Ectodermal cell (in vitro differentiated cells): ENCODE results near the gene PRSS50.

Experiments used
- H3K27ac ChIP-seq: 2 replicates; pipeline ENCODE4 v1.7.0; 2013; ENCODE audit warnings: mild to moderate bottlenecking, low read depth, low read length; ENCODE audit not compliant: insufficient read depth, poor library complexity, severe bottlenecking
- H3K27me3 ChIP-seq: 2 replicates; pipeline ENCODE4 v1.7.0; 2013; ENCODE audit warnings: mild to moderate bottlenecking, low read length; ENCODE audit not compliant: insufficient read depth, control insufficient read depth, poor library complexity, severe bottlenecking
- H3K36me3 ChIP-seq: one replicate; pipeline ENCODE4 v1.7.0; 2013; ENCODE audit warnings: low read length; ENCODE audit not compliant: control insufficient read depth, insufficient read depth
- H3K4me1 ChIP-seq: one replicate; pipeline ENCODE4 v1.7.0; 2013; ENCODE audit warnings: low read length; ENCODE audit not compliant: control insufficient read depth, insufficient read depth
- H3K4me3 ChIP-seq: 2 replicates; pipeline ENCODE4 v1.7.0; 2013; ENCODE audit warnings: low read depth, low read length, control low read depth; ENCODE audit not compliant: insufficient read depth
- H3K9me3 ChIP-seq: 2 replicates; pipeline ENCODE4 v1.7.0; 2013; ENCODE audit warnings: mild to moderate bottlenecking, low read length, moderate library complexity; ENCODE audit not compliant: control insufficient read depth
- WGBS, 2 experiments: methylation state at CpG; one replicate each; pipeline ENCODE4 v1.1.7; 2013; ENCODE audit warnings: missing lambda C conversion rate in 2 of 2; 5-methylcytosine and 5-hydroxymethylcytosine counted together

Gene PRSS50

DNA sequence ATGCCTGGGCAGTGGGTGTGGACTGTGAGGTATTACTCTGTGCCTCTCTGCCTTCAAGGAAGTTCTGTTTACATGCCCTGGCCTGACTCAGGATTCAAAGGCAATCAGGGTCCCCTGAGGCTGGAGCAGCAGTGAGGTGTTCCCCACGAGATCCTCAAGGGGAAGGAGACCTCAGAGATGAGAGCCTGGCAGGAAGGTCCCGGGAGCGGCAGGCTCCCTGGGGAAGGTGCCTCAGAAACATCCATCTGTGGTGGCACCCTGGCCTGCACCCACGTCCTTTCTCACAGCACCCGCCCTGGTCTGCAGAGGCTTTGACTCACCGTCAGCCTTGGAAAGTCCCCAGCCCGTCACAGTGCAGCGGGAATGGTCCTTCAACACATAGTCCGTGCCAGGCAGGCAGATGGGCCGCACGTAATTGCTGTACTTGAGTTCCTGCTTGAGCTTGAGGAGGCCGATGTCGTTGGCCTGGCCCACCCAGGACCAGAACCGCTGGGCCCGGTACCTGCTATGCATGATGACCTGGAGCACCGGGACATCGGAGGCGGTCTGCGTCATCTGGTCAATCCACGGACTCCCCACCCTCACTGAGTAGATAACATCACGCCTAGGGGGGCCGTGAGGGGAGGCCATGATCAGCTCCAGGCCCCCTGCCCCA, 3.6 kb downstream of the PRSS50 start:
- no peak overlapping the region for H3K27ac ChIP-seq
- no peak overlapping the region for H3K4me3 ChIP-seq
- no peaks in the 10 kb centered on the region for H3K9me3 ChIP-seq
- no peaks in the 10 kb centered on the region for H3K27me3 ChIP-seq
- WGBS, 2 experiments = 95% methylated on average over 22 of the region's 22 CpGs
- H3K36me3 ChIP-seq = no peaks in the 10 kb centered on the region
- no peaks in the 10 kb centered on the region for H3K4me1 ChIP-seq

DNA sequence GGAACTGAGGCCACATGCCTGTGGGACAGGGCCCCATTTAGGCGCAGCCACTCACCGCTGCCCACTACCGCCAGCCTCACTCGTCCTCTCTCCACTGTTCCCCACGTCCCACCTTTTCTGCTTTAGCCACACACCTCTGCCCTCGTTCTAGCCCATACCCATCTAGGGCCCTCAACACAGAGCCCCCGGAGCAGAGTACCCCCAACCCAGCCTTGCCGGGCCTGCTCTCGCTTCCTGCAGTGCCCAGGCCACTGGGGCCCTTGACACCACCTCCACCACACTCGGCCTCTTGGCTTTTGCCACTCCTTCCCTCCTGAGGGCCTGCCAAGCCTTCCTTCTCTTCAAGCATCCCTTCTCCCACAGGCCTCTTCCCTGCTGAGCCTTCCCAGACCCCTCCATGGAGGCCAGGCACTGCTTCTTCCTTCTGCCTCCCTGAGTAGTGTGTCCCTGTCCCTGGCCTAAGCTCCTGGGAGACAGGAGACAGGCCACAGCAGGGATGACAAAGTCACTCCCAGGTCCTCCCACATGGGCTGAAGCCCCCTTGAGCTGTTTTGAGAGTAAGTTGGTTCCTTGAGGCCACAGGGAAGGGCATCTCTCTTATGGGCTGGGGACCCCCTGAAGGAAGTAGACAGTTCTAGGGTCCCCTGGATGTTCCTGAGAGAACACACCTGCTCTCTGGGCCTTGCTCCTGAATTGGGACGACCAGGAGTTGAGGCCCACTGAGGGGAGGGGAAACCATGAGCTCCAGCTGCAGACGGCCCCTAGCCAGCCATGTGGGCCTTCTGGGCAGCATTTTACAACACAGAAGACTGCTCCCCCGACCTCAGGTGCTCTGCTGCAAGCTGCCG, 4.4 kb downstream of the PRSS50 start:
- no peak overlapping the region for H3K27ac ChIP-seq
- no peak overlapping the region for H3K4me3 ChIP-seq
- no peaks in the 10 kb centered on the region for H3K4me1 ChIP-seq
- no peaks in the 10 kb centered on the region for H3K27me3 ChIP-seq
- WGBS, 2 experiments = 90 to 92% methylated on average over 14 of the region's 14 CpGs
- no peaks in the 10 kb centered on the region for H3K9me3 ChIP-seq
- no peaks in the 10 kb centered on the region for H3K36me3 ChIP-seq

DNA sequence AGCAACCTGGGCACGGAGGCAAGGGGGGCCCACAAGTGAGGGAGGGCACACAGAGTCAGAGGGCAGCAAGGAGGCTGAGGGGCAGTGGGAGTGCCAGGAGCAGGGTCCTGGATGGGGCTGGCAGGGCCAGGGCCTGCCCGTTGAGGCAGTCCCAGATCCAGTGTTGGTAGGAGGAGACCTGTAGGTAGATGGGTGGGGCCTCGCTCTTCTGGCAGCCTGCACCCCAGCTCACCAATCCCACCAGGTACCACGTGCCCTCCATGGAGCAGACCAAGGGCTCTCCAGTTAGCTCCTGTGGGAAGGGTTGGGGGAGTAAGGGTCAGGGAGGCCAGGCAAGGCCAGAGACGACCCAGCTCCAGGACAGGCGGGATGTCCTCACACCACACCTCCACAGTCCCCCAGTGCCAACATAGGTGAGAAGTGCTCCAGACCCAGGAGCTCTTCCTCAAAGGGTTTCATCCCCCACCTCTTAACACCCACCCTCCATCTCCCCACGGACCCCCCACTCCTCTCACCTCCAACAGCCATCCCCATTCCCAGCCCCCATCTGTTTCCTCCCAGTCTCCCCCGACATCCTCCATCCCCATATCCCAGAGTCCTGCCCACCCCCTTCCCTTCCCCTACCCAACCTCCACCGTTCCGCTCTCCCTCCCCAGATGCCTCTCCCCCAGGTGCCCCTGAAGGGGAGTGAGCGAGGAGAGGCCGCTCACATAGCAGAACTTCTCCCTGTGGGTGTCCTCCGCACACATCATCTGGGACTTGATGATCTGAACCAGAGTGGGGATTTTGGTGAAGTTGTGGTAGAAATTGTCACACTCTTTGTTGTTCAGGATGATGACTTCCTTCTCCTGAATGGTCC, 5.2 kb downstream of the PRSS50 start:
- WGBS, 2 experiments = 88 to 91% methylated on average over 13 of the region's 13 CpGs
- H3K4me3 ChIP-seq = no peak overlapping the region
- no peaks in the 10 kb centered on the region for H3K36me3 ChIP-seq
- H3K9me3 ChIP-seq = no peaks in the 10 kb centered on the region
- no peak overlapping the region for H3K27ac ChIP-seq
- no peaks in the 10 kb centered on the region for H3K4me1 ChIP-seq
- H3K27me3 ChIP-seq = no peaks in the 10 kb centered on the region

DNA sequence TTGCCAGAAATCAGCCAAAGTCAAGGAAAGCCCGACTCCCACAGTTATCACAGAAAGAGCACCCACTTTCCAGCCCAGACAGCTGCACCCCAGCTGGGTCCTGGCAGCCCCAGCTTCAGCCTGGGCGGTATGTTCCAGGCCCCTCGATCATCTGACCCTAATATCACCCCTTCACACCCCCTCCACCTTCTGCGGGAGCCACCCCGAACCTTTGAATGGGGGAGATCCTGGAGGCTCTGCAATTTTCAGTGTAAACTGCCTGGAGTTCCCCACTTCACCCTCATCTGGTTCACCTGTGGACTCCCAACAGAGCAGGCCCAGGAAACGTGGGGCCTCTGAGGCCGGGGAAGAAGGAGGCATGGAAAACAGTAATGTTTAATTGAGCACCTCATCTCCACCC, 5.9 kb downstream of the PRSS50 start:
- WGBS, 2 experiments = 88 to 91% methylated on average over 7 of the region's 7 CpGs
- Histone ChIP-seq H3K27ac (no peak overlapping the region), H3K9me3 (no peaks in the 10 kb centered on the region), H3K27me3 (no peaks in the 10 kb centered on the region), H3K4me1 (peaks cover 2% of the 10 kb centered on the region), H3K4me3 (no peak overlapping the region), H3K36me3 (no peaks in the 10 kb centered on the region)

DNA sequence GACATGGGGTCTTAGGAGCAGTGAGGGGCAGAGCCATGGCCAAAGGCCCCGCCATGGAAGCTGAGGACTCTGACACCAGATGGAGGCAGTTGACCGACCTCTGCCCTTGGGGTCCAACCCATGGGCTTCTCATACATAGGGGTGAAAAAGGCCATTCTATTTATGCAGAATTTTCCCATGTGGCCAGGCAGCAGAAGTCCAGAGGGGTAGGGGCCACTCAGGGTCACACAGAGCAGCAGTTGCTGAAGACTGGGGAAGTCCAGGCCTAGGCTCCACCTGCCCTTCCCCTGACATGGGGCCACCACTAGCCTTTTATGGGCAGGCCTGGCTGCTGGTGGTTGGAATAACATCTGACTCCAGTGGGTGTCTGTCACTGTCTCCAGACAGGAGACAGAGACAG, 6.4 kb downstream of the PRSS50 start:
- Histone ChIP-seq H3K9me3 (no peaks in the 10 kb centered on the region), H3K4me3 (no peak overlapping the region), H3K36me3 (no peaks in the 10 kb centered on the region), H3K4me1 (peaks cover 5% of the 10 kb centered on the region), H3K27me3 (no peaks in the 10 kb centered on the region), H3K27ac (no peak overlapping the region)
- WGBS, 2 experiments = 92 to 96% methylated on average over 2 of the region's 2 CpGs

DNA sequence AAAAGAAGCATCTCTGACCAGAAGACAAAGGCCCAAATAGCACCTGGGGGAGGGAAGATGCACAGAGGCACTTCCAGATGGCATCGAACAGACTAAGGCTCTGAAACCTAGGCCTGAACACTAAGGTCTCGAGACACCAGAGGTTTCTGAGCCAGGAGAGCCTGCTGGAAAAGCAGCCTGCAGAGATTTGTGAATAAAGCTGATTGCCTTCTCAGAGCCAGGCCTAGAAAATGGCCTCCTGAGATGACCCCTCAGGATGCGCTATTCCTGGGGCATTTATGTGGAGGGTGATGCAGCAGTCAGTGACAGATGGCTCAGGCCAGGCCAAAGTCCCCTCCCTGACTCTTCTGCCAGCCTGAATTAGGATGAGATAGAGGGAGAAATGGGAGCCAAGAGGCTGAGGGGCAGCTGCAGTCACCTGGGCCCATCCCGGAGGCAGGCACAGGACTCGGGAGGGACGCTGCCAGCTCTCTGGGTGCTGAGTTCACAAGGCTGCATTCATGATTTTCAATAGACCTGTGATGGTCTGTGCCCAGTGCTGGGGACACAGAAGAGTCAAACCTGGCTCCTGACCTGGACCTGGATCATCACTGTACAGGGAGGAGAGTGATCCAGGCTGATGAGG, 6.9 kb downstream of the PRSS50 start:
- H3K36me3 ChIP-seq = no peaks in the 10 kb centered on the region

DNA sequence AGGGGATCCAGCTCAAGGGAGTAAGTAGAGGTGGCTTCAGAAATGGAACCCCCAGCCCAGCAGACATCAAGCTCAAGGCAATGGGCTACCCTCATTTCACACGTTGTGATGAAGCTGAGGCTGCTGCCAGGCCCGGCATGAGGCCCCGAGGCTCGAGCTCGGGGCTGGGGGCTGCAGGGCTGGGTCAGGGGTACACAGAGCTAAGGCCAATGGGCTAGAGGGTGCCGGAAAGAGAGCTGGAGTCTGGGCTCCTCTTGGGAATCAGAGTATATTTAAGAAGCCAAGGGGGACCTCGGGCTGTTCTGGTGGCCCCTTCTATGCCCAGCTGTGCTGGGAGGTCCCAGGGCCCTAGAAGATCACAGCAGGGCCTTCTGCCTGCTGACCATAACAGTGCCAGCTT, 7.4 kb downstream of the PRSS50 start:
- H3K4me3 ChIP-seq = no peak overlapping the region

More for the DNA sequence above, 6.9 kb downstream of the PRSS50 start:
- Histone ChIP-seq H3K4me3 (no peak overlapping the region), H3K27ac (no peak overlapping the region), H3K9me3 (no peaks in the 10 kb centered on the region), H3K27me3 (no peaks in the 10 kb centered on the region), H3K4me1 (peaks cover 5% of the 10 kb centered on the region)
- 94% methylated on average over 6 of the region's 6 CpGs for WGBS, 2 experiments

DNA sequence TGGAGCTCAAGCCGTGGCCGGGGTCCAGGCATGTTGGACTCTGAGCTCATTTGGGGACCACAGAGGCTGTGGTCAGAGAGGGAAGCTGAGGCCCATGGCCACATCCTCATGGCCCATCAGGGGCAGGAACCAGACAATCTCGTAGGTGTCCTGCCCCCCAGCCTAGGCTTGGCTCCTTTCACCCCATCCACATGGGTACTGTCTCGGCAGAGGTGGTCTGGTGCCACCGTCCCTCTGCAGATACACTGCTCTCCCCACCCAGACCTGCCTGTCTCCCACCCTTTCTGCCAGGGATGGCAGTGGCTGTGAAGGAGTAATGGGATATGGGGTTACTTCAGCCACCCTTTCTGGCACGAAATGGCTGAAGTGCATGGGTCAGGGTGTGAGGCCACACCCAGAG, 7.9 kb downstream of the PRSS50 start:
- Histone ChIP-seq H3K36me3 (no peaks in the 10 kb centered on the region), H3K4me1 (peaks cover 5% of the 10 kb centered on the region), H3K27me3 (no peaks in the 10 kb centered on the region), H3K27ac (no peak overlapping the region), H3K9me3 (no peaks in the 10 kb centered on the region), H3K4me3 (no peak overlapping the region)
- WGBS, 2 experiments = 94 to 96% methylated on average over 6 of the region's 6 CpGs

More for the DNA sequence above, 7.4 kb downstream of the PRSS50 start:
- H3K9me3 ChIP-seq = no peaks in the 10 kb centered on the region
- H3K4me1 ChIP-seq = peaks cover 5% of the 10 kb centered on the region
- 91% methylated on average over 7 of the region's 7 CpGs for WGBS, 2 experiments
- no peaks in the 10 kb centered on the region for H3K27me3 ChIP-seq
- H3K36me3 ChIP-seq = no peaks in the 10 kb centered on the region
- H3K27ac ChIP-seq = no peak overlapping the region

DNA sequence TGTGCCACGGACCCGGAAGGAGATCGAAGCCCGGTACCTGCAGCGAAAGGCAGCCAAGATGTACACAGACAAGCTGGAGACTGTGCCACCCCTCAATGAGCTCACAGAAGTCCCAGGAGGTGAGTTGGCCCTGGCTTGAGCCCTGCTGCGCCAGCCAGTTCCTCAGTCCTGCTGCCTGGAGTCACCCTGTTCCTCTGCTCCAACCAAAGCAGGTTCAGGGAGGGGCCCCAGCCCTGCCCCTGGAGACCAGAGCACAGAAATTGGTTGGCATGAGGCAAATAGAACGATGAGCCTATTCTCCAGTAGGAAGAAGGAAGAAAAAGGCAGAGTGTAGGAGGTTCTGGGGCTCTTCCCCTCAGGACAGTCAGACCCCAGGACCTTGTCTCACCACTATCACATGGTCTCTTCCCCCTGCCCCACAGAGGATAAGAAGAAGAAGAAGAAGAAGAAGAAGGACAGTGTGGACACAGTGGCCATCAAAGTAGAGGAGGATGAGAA, 8.5 kb downstream of the PRSS50 start:
- peaks cover 5% of the 10 kb centered on the region for H3K4me1 ChIP-seq
- no peaks in the 10 kb centered on the region for H3K27me3 ChIP-seq
- no peaks in the 10 kb centered on the region for H3K9me3 ChIP-seq
- WGBS, 2 experiments = 95 to 96% methylated on average over 7 of the region's 7 CpGs
- H3K27ac ChIP-seq = no peak overlapping the region
- no peaks in the 10 kb centered on the region for H3K36me3 ChIP-seq
- H3K4me3 ChIP-seq = no peak overlapping the region
